Activated T-helper 1 cell treated with anti-CD3 and anti-CD28 coated beads, Interleukin-12 subunit alpha, Interleukin-12 subunit beta, Interleukin-2, Interleukin-4 antibody, amounts not matched to agents 30 ng/mL and 10 ng/mL and 1 ng/mL, durations not matched to agents 14 hours and 24 hours and 36 hours (primary cell): ENCODE results near the gene SLCO3A1. TPM values are rescaled to one million over a fixed set of nuclear protein-coding genes. Genes with fewer than 3 reads are reported as not detected.
A peak's percentile ranks its signal among the peaks of the same experiment; 100 is the strongest.

Experiments
- DNase-seq: peaks from one replicate; pipeline ENCODE4 v3.0.0; 2021; ENCODE audit warnings: low spot score
- H3K27ac Mint-ChIP-seq: one replicate; pipeline ENCODE4 v1.8.0; 2021; ENCODE audit warnings: mild to moderate bottlenecking, mixed read lengths
- H3K27me3 Mint-ChIP-seq: one replicate; pipeline ENCODE4 v1.8.0; 2022; ENCODE audit warnings: mild to moderate bottlenecking, moderate library complexity, mixed read lengths; ENCODE audit not compliant: insufficient read depth
- H3K36me3 Mint-ChIP-seq: one replicate; pipeline ENCODE4 v1.8.0; 2021; ENCODE audit warnings: low read depth, mixed read lengths
- H3K4me1 Mint-ChIP-seq: one replicate; pipeline ENCODE4 v1.8.0; 2021; ENCODE audit warnings: low read depth, mixed read lengths
- H3K4me3 Mint-ChIP-seq: one replicate; pipeline ENCODE4 v1.8.0; 2021; ENCODE audit warnings: mild to moderate bottlenecking, moderate library complexity, mixed read lengths
- H3K9me3 Mint-ChIP-seq: one replicate; pipeline ENCODE4 v1.8.0; 2021; ENCODE audit warnings: mixed read lengths
- intact Hi-C: fragments of 100-400 bp; cut with micrococcal nuclease; formaldehyde crosslinking; loops from one replicate; pipeline ENCODE4 v1.15.1; 2024
- total RNA-seq: library from RNA; stranded (reverse); gene quantifications from 2 replicates; pipeline ENCODE4 v1.2.3, GENCODE V29; 2022

SLCO3A1 gene
- total RNA-seq: 18.2 and 20.0 TPM in 2 replicates

- peak; percentile 62 for DNase-seq
- H3K36me3 Mint-ChIP-seq: peaks cover 3% of the 10 kb centered on the region
- H3K9me3 Mint-ChIP-seq: peaks cover 3% of the 10 kb centered on the region
- intact Hi-C loops: loop anchor here (2.0 to 10.0 kb wide), 7 partner anchors 69 to 1749 kb away; partner anchors contain the start of genes CHD2, IDH2 and PRC1
- peaks cover 67% of the 10 kb centered on the region for H3K4me1 Mint-ChIP-seq
- H3K27me3 Mint-ChIP-seq: peaks cover 9% of the 10 kb centered on the region
- peak within 1 kb of the TSS; percentile 84 for H3K4me3 Mint-ChIP-seq
- H3K27ac Mint-ChIP-seq: peak within 1 kb of the TSS; percentile 80
Observed at GRCh38 chr15:91853511-91853947, at the start of gene SLCO3A1. Gene SLCO3A1, plus strand, starts transcription at chr15:91853708.

GRCh38 chr15:91807122-91807521, 46.4 kb upstream of the SLCO3A1 start:
- Mint-ChIP-seq H3K4me1 (no peaks in the 10 kb centered on the region), H3K9me3 (no peaks in the 10 kb centered on the region), H3K27me3 (peaks cover 7% of the 10 kb centered on the region), H3K27ac (no peak overlapping the region), H3K36me3 (no peaks in the 10 kb centered on the region), H3K4me3 (no peak overlapping the region)
- intact Hi-C loops: no loop called here
- no peak for DNase-seq

GRCh38 chr15:91813924-91814323, 39.6 kb upstream of the SLCO3A1 start:
- no peak overlapping the region for H3K4me3 Mint-ChIP-seq
- H3K9me3 Mint-ChIP-seq: peaks cover 15% of the 10 kb centered on the region
- H3K27ac Mint-ChIP-seq: no peak overlapping the region
- no peaks in the 10 kb centered on the region for H3K4me1 Mint-ChIP-seq
- no peaks in the 10 kb centered on the region for H3K36me3 Mint-ChIP-seq
- peaks cover 12% of the 10 kb centered on the region for H3K27me3 Mint-ChIP-seq
- intact Hi-C loops: no loop called here
- DNase-seq: no peak

- Mint-ChIP-seq H3K36me3 (no peaks in the 10 kb centered on the region), H3K4me3 (no peak overlapping the region), H3K4me1 (no peaks in the 10 kb centered on the region), H3K27me3 (peaks cover 10% of the 10 kb centered on the region), H3K27ac (no peak overlapping the region), H3K9me3 (peaks cover 15% of the 10 kb centered on the region)
- no peak for DNase-seq
- intact Hi-C loops: no loop called here
Observed at GRCh38 chr15:91816942-91817341, 36.6 kb upstream of the SLCO3A1 start.

- Mint-ChIP-seq H3K36me3 (no peaks in the 10 kb centered on the region), H3K9me3 (no peaks in the 10 kb centered on the region), H3K4me1 (no peaks in the 10 kb centered on the region), H3K27me3 (peaks cover 7% of the 10 kb centered on the region), H3K4me3 (no peak overlapping the region), H3K27ac (no peak overlapping the region)
- intact Hi-C loops: no loop called here
- no peak for DNase-seq
Observed at GRCh38 chr15:91821458-91821857, 32.0 kb upstream of the SLCO3A1 start.

- intact Hi-C loops: no loop called here
- Mint-ChIP-seq H3K27ac (no peak overlapping the region), H3K4me1 (no peaks in the 10 kb centered on the region), H3K36me3 (no peaks in the 10 kb centered on the region), H3K9me3 (no peaks in the 10 kb centered on the region), H3K4me3 (no peak overlapping the region), H3K27me3 (peaks cover 2% of the 10 kb centered on the region)
- no peak for DNase-seq
Observed at GRCh38 chr15:91824256-91824655, 29.3 kb upstream of the SLCO3A1 start.

- Mint-ChIP-seq H3K36me3 (no peaks in the 10 kb centered on the region), H3K9me3 (no peaks in the 10 kb centered on the region), H3K27me3 (no peaks in the 10 kb centered on the region), H3K4me1 (no peaks in the 10 kb centered on the region), H3K27ac (no peak overlapping the region), H3K4me3 (no peak overlapping the region)
- no peak for DNase-seq
- intact Hi-C loops: no loop called here
Observed at GRCh38 chr15:91826443-91826842, 27.1 kb upstream of the SLCO3A1 start.

GRCh38 chr15:91833056-91833455, 20.5 kb upstream of the SLCO3A1 start:
- intact Hi-C loops: loop anchor here (10.0 kb wide), 1 partner anchor 268 kb away; no protein-coding TSS in a partner anchor
- no peaks in the 10 kb centered on the region for H3K36me3 Mint-ChIP-seq

GRCh38 chr15:91839867-91840266, 13.6 kb upstream of the SLCO3A1 start:
- H3K4me1 Mint-ChIP-seq: no peaks in the 10 kb centered on the region
- DNase-seq: no peak
- H3K27ac Mint-ChIP-seq: no peak overlapping the region
- intact Hi-C loops: loop anchor here (10.0 kb wide), 1 partner anchor 275 kb away; no protein-coding TSS in a partner anchor
- no peaks in the 10 kb centered on the region for H3K36me3 Mint-ChIP-seq
- no peak overlapping the region for H3K4me3 Mint-ChIP-seq
- peaks cover 21% of the 10 kb centered on the region for H3K27me3 Mint-ChIP-seq
- H3K9me3 Mint-ChIP-seq: peaks cover 6% of the 10 kb centered on the region

More at GRCh38 chr15:91833056-91833455, 20.5 kb upstream of the SLCO3A1 start:
- Mint-ChIP-seq H3K27me3 (peaks cover 9% of the 10 kb centered on the region), H3K4me1 (no peaks in the 10 kb centered on the region), H3K4me3 (no peak overlapping the region), H3K9me3 (no peaks in the 10 kb centered on the region), H3K27ac (no peak overlapping the region)
- DNase-seq: no peak

- H3K4me1 Mint-ChIP-seq: no peaks in the 10 kb centered on the region
- no peaks in the 10 kb centered on the region for H3K36me3 Mint-ChIP-seq
- H3K9me3 Mint-ChIP-seq: peaks cover 6% of the 10 kb centered on the region
- no peak for DNase-seq
- no peak overlapping the region for H3K27ac Mint-ChIP-seq
- H3K27me3 Mint-ChIP-seq: peaks cover 29% of the 10 kb centered on the region
- H3K4me3 Mint-ChIP-seq: no peak overlapping the region
- intact Hi-C loops: no loop called here
Observed at GRCh38 chr15:91841861-91842260, 11.6 kb upstream of the SLCO3A1 start.

- Mint-ChIP-seq H3K9me3 (peaks cover 6% of the 10 kb centered on the region), H3K4me1 (peaks cover 1% of the 10 kb centered on the region), H3K36me3 (no peaks in the 10 kb centered on the region), H3K4me3 (no peak overlapping the region), H3K27ac (no peak overlapping the region), H3K27me3 (peaks cover 24% of the 10 kb centered on the region)
- DNase-seq: no peak
- intact Hi-C loops: no loop called here
Observed at GRCh38 chr15:91844341-91844740, 9.2 kb upstream of the SLCO3A1 start.

GRCh38 chr15:91844928-91845327, 8.6 kb upstream of the SLCO3A1 start:
- H3K27ac Mint-ChIP-seq: no peak overlapping the region
- no peak overlapping the region for H3K4me3 Mint-ChIP-seq
- no peak for DNase-seq
- H3K9me3 Mint-ChIP-seq: peaks cover 8% of the 10 kb centered on the region
- H3K36me3 Mint-ChIP-seq: peaks cover 2% of the 10 kb centered on the region
- peaks cover 27% of the 10 kb centered on the region for H3K27me3 Mint-ChIP-seq
- intact Hi-C loops: no loop called here
- H3K4me1 Mint-ChIP-seq: peaks cover 7% of the 10 kb centered on the region

- no peak for DNase-seq
- H3K27me3 Mint-ChIP-seq: peaks cover 22% of the 10 kb centered on the region
- intact Hi-C loops: no loop called here
- H3K4me3 Mint-ChIP-seq: no peak overlapping the region
- H3K36me3 Mint-ChIP-seq: peaks cover 3% of the 10 kb centered on the region
- peaks cover 9% of the 10 kb centered on the region for H3K9me3 Mint-ChIP-seq
- H3K27ac Mint-ChIP-seq: no peak overlapping the region
- H3K4me1 Mint-ChIP-seq: peaks cover 10% of the 10 kb centered on the region
Observed at GRCh38 chr15:91845720-91846119, 7.8 kb upstream of the SLCO3A1 start.

GRCh38 chr15:91849180-91849579, 4.3 kb upstream of the SLCO3A1 start:
- H3K9me3 Mint-ChIP-seq: peaks cover 3% of the 10 kb centered on the region
- peaks cover 24% of the 10 kb centered on the region for H3K4me1 Mint-ChIP-seq
- peaks cover 3% of the 10 kb centered on the region for H3K36me3 Mint-ChIP-seq
- H3K27ac Mint-ChIP-seq: no peak overlapping the region
- H3K4me3 Mint-ChIP-seq: no peak overlapping the region
- peaks cover 15% of the 10 kb centered on the region for H3K27me3 Mint-ChIP-seq
- no peak for DNase-seq
- intact Hi-C loops: loop anchor here (1.0 kb wide), 2 partner anchors 228 to 233 kb away; no protein-coding TSS in a partner anchor
